Measurements from ENCODE around the gene DLX6.

Gene DLX6

DNA sequence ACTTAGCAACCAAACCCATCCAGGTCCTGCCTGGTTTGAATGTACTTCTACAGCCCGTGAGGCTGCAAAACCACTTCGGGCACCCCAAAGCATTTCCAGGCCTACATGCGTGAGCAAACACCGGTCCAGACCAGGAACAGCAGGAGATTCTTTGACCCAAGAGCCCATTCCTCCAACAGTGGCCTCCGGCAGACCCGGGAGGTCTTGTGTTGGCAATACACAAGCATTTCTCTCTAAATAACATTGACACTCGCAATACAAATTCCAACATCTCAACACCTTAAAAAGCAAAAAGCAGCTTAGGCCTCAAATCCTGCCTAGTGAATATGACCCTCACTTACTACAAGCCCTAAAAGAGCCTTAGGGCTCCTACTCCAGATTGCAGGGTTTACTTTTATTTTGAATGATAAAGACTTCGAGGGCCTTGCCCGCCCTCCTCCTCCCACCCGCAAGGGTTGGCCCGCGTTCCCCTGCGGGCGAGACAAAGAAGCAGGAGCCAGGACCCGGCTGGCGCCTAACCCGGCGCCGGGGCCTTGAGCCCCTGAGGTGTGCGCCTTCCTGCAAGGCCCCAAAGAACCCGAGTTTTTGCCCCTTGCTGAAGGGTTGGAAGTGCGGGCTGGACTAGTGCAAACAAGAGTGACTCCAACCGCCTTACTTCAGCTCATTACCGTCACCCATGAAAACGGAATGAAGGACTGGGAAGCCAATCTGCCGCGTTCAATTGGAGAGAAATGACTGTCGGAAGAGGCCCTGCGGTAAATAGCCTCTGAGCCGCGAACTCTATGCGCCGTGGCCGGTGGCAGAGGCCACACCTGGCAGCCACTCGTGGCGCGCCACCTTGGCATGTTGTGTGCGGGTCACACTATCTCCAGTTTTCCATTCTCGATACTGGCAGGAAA is 3.4 kb upstream of the DLX6 start:
- DNase-seq (ENCODE audit: low read depth), result no peak
- H3K4me3 ChIP-seq (ENCODE audit: low read depth, low read length), result no peak overlapping the region
- TF ChIP-seq, protein P1, sequence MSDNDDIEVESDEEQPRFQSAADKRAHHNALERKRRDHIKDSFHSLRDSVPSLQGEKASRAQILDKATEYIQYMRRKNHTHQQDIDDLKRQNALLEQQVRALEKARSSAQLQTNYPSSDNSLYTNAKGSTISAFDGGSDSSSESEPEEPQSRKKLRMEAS (IDR thresholded peaks at IDR 0.05; ENCODE audit: low read depth, low read length), result no peak
- TF ChIP-seq POLR2A (IDR thresholded peaks at IDR 0.05; ENCODE audit: extremely low read depth, insufficient read length), result no peak
- no peak for TF ChIP-seq MYC (IDR thresholded peaks at IDR 0.05; ENCODE audit: low read depth, low read length)
- TF ChIP-seq, protein P2, sequence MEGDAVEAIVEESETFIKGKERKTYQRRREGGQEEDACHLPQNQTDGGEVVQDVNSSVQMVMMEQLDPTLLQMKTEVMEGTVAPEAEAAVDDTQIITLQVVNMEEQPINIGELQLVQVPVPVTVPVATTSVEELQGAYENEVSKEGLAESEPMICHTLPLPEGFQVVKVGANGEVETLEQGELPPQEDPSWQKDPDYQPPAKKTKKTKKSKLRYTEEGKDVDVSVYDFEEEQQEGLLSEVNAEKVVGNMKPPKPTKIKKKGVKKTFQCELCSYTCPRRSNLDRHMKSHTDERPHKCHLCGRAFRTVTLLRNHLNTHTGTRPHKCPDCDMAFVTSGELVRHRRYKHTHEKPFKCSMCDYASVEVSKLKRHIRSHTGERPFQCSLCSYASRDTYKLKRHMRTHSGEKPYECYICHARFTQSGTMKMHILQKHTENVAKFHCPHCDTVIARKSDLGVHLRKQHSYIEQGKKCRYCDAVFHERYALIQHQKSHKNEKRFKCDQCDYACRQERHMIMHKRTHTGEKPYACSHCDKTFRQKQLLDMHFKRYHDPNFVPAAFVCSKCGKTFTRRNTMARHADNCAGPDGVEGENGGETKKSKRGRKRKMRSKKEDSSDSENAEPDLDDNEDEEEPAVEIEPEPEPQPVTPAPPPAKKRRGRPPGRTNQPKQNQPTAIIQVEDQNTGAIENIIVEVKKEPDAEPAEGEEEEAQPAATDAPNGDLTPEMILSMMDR (IDR thresholded peaks at IDR 0.05; ENCODE audit: low read depth, low read length), result no peak

DNA sequence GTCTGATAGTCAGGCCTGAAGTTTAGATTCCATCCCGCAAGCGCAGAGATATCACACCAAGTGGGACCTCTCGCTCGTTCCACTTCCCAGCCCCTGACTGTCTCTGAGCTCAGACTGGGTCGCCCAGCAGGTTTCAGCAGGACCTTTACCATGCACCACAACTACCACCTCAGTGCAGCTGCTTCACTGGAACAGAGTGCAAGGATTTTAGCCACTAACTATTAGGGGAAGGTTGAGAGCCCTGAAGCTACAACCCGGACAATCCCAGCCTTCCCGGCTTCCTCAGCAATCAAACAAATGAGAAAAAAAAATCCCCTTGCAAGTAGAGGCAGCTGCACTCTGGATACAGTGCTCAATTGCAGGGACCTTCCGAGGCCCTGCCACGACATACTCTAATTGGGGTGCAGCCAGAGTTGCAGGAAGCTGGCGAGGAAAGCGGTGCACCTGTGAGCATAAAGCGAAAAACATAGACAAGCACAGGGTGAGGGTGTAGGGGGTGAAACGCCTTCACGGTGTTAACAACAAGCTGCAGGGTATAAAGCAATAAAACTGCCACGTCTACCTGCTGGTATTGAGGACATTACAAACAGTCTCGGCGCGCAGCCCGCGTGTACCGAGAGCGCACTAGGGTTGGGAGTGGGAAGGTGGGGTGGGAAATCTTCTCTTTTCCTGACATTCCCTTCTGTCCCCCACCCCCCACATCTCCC is 2.6 kb upstream of the DLX6 start:
- H3K4me3 ChIP-seq (ENCODE audit: low read depth, low read length), result no peak overlapping the region
- DNase-seq (ENCODE audit: low read depth), result no peak
- TF ChIP-seq, protein P1 (IDR thresholded peaks at IDR 0.05; ENCODE audit: low read depth, low read length), result no peak
- TF ChIP-seq POLR2A (IDR thresholded peaks at IDR 0.05; ENCODE audit: extremely low read depth, insufficient read length) (no peak), MYC (IDR thresholded peaks at IDR 0.05; ENCODE audit: low read depth, low read length) (no peak)
- TF ChIP-seq, protein P2 (IDR thresholded peaks at IDR 0.05; ENCODE audit: low read depth, low read length), result no peak

DNA sequence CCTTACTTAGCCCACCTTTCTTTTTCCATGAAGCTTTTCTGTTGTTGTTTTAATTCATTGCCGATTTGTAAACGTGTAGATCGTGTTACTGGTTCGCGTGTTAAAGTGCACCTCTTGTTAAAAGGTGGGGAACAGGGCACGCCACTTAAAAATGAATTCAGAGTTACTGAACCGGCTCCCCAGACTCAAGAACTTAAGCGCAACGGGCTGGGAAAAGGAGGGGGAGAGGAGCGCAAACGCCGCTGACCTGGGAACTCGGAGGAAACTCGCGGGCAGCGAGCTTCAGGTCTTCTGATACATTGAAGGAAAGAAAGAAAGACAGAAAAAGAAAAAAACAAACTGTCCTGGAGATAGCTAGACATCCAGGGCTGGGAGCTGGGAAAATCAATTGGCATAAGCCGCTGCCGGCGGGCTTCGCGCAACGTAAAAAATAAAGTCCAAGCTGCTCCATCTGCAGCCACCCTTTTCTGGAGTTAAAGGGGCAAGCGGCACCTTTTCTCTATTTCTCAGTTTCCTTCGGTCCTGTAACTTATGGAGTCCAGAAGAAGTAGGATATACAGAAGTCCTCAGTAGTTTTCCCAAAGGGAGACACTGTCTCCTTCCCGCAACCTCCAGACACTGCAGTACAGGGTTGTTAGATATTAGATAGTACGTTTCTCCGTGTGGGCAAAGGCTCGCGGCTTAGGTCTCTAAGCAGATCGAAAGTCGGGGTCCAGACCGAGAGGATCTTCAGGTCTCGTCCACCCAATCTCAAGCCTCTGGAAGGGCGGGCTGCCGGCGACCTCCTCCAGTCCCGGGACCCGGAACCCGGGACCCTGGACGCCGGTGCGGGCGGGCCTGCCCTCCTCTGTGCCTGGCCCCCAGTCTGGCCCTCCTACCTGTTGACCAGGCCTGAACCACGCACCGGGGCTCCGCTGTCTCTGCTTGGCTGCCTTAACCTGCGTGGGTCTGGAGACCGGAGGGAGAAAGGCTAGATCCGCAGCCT is 1.8 kb upstream of the DLX6 start:
- no peak for TF ChIP-seq POLR2A (IDR thresholded peaks at IDR 0.05; ENCODE audit: extremely low read depth, insufficient read length)
- no peak for TF ChIP-seq MYC (IDR thresholded peaks at IDR 0.05; ENCODE audit: low read depth, low read length)
- TF ChIP-seq, protein P2 (IDR thresholded peaks at IDR 0.05; ENCODE audit: low read depth, low read length), result no peak
- TF ChIP-seq, protein P1 (IDR thresholded peaks at IDR 0.05; ENCODE audit: low read depth, low read length), result no peak
- H3K4me3 ChIP-seq (ENCODE audit: low read depth, low read length), result no peak overlapping the region
- no peak for DNase-seq (ENCODE audit: low read depth)

DNA sequence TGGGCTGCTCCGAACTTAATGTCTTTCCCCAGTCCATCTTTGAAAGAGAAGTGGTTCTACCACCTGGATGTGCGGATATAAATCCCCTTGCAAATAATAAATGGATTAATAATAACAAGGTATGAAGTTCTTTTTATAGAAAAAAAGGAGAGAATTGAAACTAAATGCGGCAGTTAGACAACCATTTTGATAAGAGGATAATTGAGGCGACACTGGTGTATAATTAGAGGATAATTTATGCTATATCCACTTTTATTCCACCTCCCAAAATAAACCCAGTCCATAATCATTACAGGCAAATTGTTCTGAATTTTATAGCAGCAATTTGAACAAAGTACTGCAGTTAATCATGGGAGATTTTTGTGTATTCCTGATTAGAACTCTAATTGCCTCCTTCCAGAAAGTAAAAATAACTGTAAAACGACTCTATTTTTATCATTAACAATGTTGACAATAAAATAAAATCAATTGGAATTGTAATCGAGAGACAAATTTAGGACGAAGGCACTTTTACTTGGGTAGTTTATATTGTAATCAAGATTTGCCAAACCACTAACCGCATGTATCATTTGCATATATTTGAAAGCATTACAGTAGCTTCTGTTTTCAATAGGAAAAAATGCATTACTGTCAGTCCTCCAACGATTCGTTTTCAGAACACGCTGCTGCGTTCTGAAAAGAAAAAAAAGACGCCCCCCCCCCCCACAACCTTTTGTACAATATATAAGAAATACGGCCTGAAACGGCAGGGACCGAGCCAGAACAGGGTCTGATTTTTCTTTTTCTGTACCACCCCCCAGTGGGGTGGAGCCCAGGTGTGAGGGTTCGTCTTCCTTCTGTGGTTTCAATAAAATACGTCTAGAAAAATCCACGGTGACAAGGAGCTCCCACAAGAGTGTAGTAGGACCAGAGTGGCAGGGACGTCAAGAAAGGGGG is 838 bp upstream of the DLX6 start:
- no peak overlapping the region for H3K4me3 ChIP-seq (ENCODE audit: low read depth, low read length)
- TF ChIP-seq, protein P2 (IDR thresholded peaks at IDR 0.05; ENCODE audit: low read depth, low read length), result no peak
- TF ChIP-seq, protein P1 (IDR thresholded peaks at IDR 0.05; ENCODE audit: low read depth, low read length), result no peak
- TF ChIP-seq MYC (IDR thresholded peaks at IDR 0.05; ENCODE audit: low read depth, low read length) (no peak), POLR2A (IDR thresholded peaks at IDR 0.05; ENCODE audit: extremely low read depth, insufficient read length) (no peak)
- no peak for DNase-seq (ENCODE audit: low read depth)

Measured in NB4 (cell line).